HG02970 (cell line): ENCODE data around the gene HSD17B12.

Source experiments
- ATAC-seq: cut with Tn5 transposase; IDR thresholded peaks from one replicate; pipeline ENCODE4 v1.9.1; 2021; ENCODE audit warnings: mild to moderate bottlenecking, moderate library complexity, moderate number of reproducible peaks; ENCODE audit not compliant: unreplicated experiment, low FRiP score

The HSD17B12 gene

GRCh38 chr11:43852057-43852636 is 171.6 kb downstream of the HSD17B12 start:
- ATAC-seq = no peak

- no peak for ATAC-seq
Measured at GRCh38 chr11:43853781-43854180, 173.2 kb downstream of the HSD17B12 start.

- ATAC-seq = no peak
Measured at GRCh38 chr11:43856993-43857392, 176.5 kb downstream of the HSD17B12 start.

- ATAC-seq = no peak
Measured at GRCh38 chr11:43861141-43861540, 180.6 kb downstream of the HSD17B12 start.

- ATAC-seq = no peak
Measured at GRCh38 chr11:43866520-43866919, 186.0 kb downstream of the HSD17B12 start.

GRCh38 chr11:43866969-43867368 is 186.4 kb downstream of the HSD17B12 start:
- no peak for ATAC-seq

GRCh38 chr11:43868852-43869567 is 188.5 kb downstream of the HSD17B12 start:
- peak; percentile 98 for ATAC-seq

GRCh38 chr11:43871051-43871450 is 190.5 kb downstream of the HSD17B12 start:
- ATAC-seq = no peak

GRCh38 chr11:43872995-43873394 is 192.5 kb downstream of the HSD17B12 start:
- ATAC-seq = no peak

- ATAC-seq = no peak
Measured at GRCh38 chr11:43874078-43874477, 193.5 kb downstream of the HSD17B12 start.

- no peak for ATAC-seq
Measured at GRCh38 chr11:43874738-43875137, 194.2 kb downstream of the HSD17B12 start.

GRCh38 chr11:43879789-43880639 is 199.5 kb downstream of the HSD17B12 start:
- no peak for ATAC-seq

- peak; percentile 93 for ATAC-seq
Measured at GRCh38 chr11:43880640-43881159, 200.2 kb downstream of the HSD17B12 start, which contains the start of gene ALKBH3. ALKBH3 (plus strand) TSS chr11:43880831; CDS start chr11:43882653, 1,822 bp downstream.

GRCh38 chr11:43892851-43893250 is 212.3 kb downstream of the HSD17B12 start:
- ATAC-seq = no peak

- no peak for ATAC-seq
Measured at GRCh38 chr11:43894546-43894945, 214.0 kb downstream of the HSD17B12 start.

- ATAC-seq = no peak
Measured at GRCh38 chr11:43895601-43896000, 215.1 kb downstream of the HSD17B12 start.

GRCh38 chr11:43898574-43898973 is 218.0 kb downstream of the HSD17B12 start:
- no peak for ATAC-seq

GRCh38 chr11:43899094-43899493 is 218.6 kb downstream of the HSD17B12 start:
- ATAC-seq = no peak

- ATAC-seq = no peak
Measured at GRCh38 chr11:43901551-43901950, 221.0 kb downstream of the HSD17B12 start.

- ATAC-seq = no peak
Measured at GRCh38 chr11:43903078-43903477, 222.5 kb downstream of the HSD17B12 start.

GRCh38 chr11:43903969-43904368 is 223.4 kb downstream of the HSD17B12 start:
- ATAC-seq = no peak
